Neural progenitor cell (in vitro differentiated cells): Measurements from ENCODE around the gene POLR1G. TPM values are rescaled to one million over a fixed set of nuclear protein-coding genes. Genes with fewer than 3 reads are reported as not detected.
A peak's percentile ranks its signal among the peaks of the same experiment; 100 is the strongest.

Experiments used
- DNase-seq: peaks from one replicate; pipeline ENCODE4 v3.0.0-alpha.2; 2016; ENCODE audit warnings: low spot score
- H2AFZ ChIP-seq: fragments of 200-600 bp; sonication (generic); replicated peaks from 2 replicates; pipeline ENCODE4 v1.6.1; 2016; ENCODE audit warnings: antibody characterized with exemption
- H3F3A ChIP-seq: fragments of 200-600 bp; sonication (generic); 2 replicates; pipeline ENCODE4 v1.6.1; 2016; ENCODE audit warnings: antibody characterized with exemption, low read depth
- H3K27ac ChIP-seq: fragments of 200-600 bp; sonication (generic); 2 replicates; pipeline ENCODE4 v1.5.1; 2016; ENCODE audit warnings: mild to moderate bottlenecking
- H3K27me3 ChIP-seq: fragments of 200-600 bp; sonication (generic); 2 replicates; pipeline ENCODE4 v1.6.1; 2016; ENCODE audit warnings: mild to moderate bottlenecking, moderate library complexity
- H3K36me3 ChIP-seq: fragments of 200-600 bp; sonication (generic); 2 replicates; pipeline ENCODE4 v1.5.1; 2016
- H3K4me1 ChIP-seq: fragments of 200-600 bp; sonication (generic); 2 replicates; pipeline ENCODE4 v1.6.1; 2016; ENCODE audit warnings: mixed run types
- H3K4me2 ChIP-seq: fragments of 200-600 bp; sonication (generic); 2 replicates; pipeline ENCODE4 v1.6.1; 2016
- H3K4me3 ChIP-seq: fragments of 200-600 bp; sonication (generic); 2 replicates; pipeline ENCODE4 v1.5.1; 2016
- H3K79me2 ChIP-seq: fragments of 200-600 bp; sonication (generic); 2 replicates; pipeline ENCODE4 v1.6.1; 2016; ENCODE audit warnings: low read depth
- H3K9ac ChIP-seq: fragments of 200-600 bp; sonication (generic); 2 replicates; pipeline ENCODE4 v1.6.1; 2016
- H3K9me3 ChIP-seq: fragments of 200-600 bp; sonication (generic); 2 replicates; pipeline ENCODE4 v1.5.1; 2016; ENCODE audit warnings: low read depth
- H4K20me1 ChIP-seq: fragments of 200-600 bp; sonication (generic); 2 replicates; pipeline ENCODE4 v1.6.1; 2016; ENCODE audit warnings: low read depth
- H3K27ac Mint-ChIP-seq: 3 replicates; pipeline ENCODE4 v1.8.0; 2021; ENCODE audit warnings: mixed read lengths
- H3K27me3 Mint-ChIP-seq: 2 replicates; pipeline ENCODE4 v1.8.0; 2022; ENCODE audit warnings: low read depth, mild to moderate bottlenecking, inconsistent platforms, moderate library complexity, mixed read lengths; ENCODE audit not compliant: insufficient read depth
- H3K36me3 Mint-ChIP-seq: 3 replicates; pipeline ENCODE4 v1.8.0; 2021; ENCODE audit warnings: mixed read lengths
- H3K4me1 Mint-ChIP-seq: 3 replicates; pipeline ENCODE4 v1.8.0; 2021; ENCODE audit warnings: mixed read lengths
- H3K4me3 Mint-ChIP-seq: 3 replicates; pipeline ENCODE4 v1.8.0; 2021; ENCODE audit warnings: mild to moderate bottlenecking, moderate library complexity, mixed read lengths
- H3K9me3 Mint-ChIP-seq: 3 replicates; pipeline ENCODE4 v1.8.0; 2020; ENCODE audit warnings: mixed read lengths
- EZH2 ChIP-seq: fragments of 200-600 bp; sonication (generic); IDR thresholded peaks from 2 replicates; pipeline ENCODE4 v1.6.1; 2017; ENCODE audit warnings: antibody characterized with exemption, mild to moderate bottlenecking, moderate library complexity
- EZH2phosphoT487 ChIP-seq: fragments of 200-600 bp; sonication (generic); IDR thresholded peaks from 2 replicates; pipeline ENCODE4 v1.6.1; 2017; ENCODE audit warnings: antibody characterized with exemption
- total RNA-seq: library from RNA; depleted of rRNA; stranded (reverse); fragments of >200 nt; gene quantifications from 2 replicates; pipeline ENCODE4 v1.2.3, GENCODE V29; 2015; ENCODE audit warnings: low replicate concordance
- TF ChIP-seq, protein P1 (sequence below): fragments of 200-600 bp; sonication (generic); IDR thresholded peaks from 2 replicates; pipeline ENCODE4 v1.5.1; 2017; ENCODE audit warnings: antibody characterized with exemption, mild to moderate bottlenecking

POLR1G gene
- total RNA-seq, 1 donor from 2014 or later, result 6.8 TPM

DNA sequence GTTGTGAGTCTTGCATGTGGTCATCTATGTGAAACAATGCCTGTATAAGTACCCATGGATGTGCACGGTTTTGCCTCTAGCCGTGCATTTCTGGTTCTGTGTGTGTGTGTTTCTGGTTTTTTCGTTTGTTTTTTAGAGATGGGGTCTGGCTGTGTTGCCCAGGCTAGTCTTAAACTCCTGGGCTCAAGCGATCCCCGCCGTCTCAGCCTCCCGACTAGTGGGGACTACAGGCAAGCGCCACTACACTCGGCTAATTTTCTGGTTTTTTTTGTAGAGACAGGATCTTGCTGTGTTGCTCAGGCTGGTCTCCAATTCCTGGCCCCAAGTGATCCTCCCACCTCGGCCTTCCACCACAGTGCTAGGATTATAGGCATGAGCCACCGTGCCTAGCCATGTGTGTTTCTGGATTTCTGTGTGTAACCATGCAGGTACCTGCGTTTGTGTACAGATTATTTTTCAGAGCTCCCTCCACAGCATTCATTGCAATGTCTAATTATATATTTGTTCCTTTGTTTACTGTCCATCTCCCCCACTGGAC is 45.5 kb downstream of the POLR1G start:
- no peak for DNase-seq
- Mint-ChIP-seq H3K4me3 (peak overlapping the region; percentile 85), H3K27ac (peak overlapping the region; percentile 91), H3K27me3 (peaks cover 26% of the 10 kb centered on the region), H3K9me3 (peaks cover 2% of the 10 kb centered on the region), H3K4me1 (peaks cover 49% of the 10 kb centered on the region), H3K36me3 (no peaks in the 10 kb centered on the region)
- peaks cover 4% of the 10 kb centered on the region for H3K4me1 ChIP-seq
- no peak overlapping the region for H3K4me3 ChIP-seq
- H3K79me2 ChIP-seq, result no peaks in the 10 kb centered on the region
- H3K27ac ChIP-seq, result no peak overlapping the region
- H3K36me3 ChIP-seq, result no peaks in the 10 kb centered on the region
- H3F3A ChIP-seq, result peaks cover 32% of the 10 kb centered on the region
- no peaks in the 10 kb centered on the region for H4K20me1 ChIP-seq
- peaks cover 31% of the 10 kb centered on the region for H3K27me3 ChIP-seq
- TF ChIP-seq, protein P1, sequence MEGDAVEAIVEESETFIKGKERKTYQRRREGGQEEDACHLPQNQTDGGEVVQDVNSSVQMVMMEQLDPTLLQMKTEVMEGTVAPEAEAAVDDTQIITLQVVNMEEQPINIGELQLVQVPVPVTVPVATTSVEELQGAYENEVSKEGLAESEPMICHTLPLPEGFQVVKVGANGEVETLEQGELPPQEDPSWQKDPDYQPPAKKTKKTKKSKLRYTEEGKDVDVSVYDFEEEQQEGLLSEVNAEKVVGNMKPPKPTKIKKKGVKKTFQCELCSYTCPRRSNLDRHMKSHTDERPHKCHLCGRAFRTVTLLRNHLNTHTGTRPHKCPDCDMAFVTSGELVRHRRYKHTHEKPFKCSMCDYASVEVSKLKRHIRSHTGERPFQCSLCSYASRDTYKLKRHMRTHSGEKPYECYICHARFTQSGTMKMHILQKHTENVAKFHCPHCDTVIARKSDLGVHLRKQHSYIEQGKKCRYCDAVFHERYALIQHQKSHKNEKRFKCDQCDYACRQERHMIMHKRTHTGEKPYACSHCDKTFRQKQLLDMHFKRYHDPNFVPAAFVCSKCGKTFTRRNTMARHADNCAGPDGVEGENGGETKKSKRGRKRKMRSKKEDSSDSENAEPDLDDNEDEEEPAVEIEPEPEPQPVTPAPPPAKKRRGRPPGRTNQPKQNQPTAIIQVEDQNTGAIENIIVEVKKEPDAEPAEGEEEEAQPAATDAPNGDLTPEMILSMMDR, result no peak
- TF ChIP-seq EZH2phosphoT487 (no peak), EZH2 (no peak)
- no peak overlapping the region for H2AFZ ChIP-seq
- no peak overlapping the region for H3K4me2 ChIP-seq
- no peak overlapping the region for H3K9ac ChIP-seq
- no peaks in the 10 kb centered on the region for H3K9me3 ChIP-seq

DNA sequence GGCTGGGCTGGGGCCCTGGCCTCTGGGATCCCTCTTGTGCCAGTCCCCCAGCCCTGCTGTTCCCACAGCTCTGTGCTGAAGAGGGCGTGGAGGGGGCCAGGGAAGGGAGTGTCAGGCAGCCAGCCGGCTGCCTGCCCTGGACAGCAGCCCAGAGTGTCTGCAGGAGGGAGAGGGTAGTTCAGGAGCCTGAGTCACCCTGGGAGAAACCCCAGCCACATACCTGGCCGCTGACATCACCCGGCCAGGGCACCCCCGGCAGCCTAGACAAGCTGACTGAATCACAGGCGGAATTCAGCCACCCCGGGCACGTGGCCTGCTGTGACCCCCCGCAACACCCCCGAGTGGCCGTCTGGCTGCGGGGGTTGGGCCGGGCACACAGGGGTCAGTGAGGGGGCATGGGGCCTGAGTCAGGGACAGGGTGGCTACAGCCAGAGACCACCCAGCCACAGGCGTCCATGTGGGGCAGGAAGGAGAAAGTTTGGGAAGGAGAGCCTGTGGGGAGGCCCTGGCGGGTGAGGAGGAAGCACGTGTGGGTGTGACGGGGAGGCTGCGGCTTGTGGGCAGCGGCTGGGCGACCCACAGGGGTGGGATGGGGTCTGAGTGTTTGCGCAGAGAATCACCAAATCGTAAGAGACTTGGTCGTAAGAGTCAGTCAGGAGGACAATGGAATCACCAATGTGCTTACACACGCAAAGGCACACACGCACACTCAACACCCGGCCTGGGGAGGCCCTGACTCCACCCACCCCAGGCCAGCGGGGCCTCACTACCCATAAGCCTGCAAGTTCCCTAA is 49.5 kb downstream of the POLR1G start:
- no peaks in the 10 kb centered on the region for H3K36me3 Mint-ChIP-seq
- H4K20me1 ChIP-seq, result no peaks in the 10 kb centered on the region
- no peak overlapping the region for H3K4me3 ChIP-seq
- no peak overlapping the region for H3K27ac ChIP-seq
- H2AFZ ChIP-seq, result no peak overlapping the region
- H3K27me3 Mint-ChIP-seq, result peaks cover 26% of the 10 kb centered on the region
- peaks cover 2% of the 10 kb centered on the region for H3K9me3 Mint-ChIP-seq
- TF ChIP-seq EZH2, result no peak
- TF ChIP-seq EZH2phosphoT487, result no peak
- TF ChIP-seq, protein P1, result no peak
- peaks cover 16% of the 10 kb centered on the region for H3F3A ChIP-seq
- peaks cover 4% of the 10 kb centered on the region for H3K4me1 ChIP-seq
- peaks cover 17% of the 10 kb centered on the region for H3K27me3 ChIP-seq
- no peaks in the 10 kb centered on the region for H3K9me3 ChIP-seq
- peak; percentile 71 for DNase-seq
- H3K9ac ChIP-seq, result no peak overlapping the region
- no peaks in the 10 kb centered on the region for H3K36me3 ChIP-seq
- H3K4me2 ChIP-seq, result no peak overlapping the region
- H3K4me3 Mint-ChIP-seq, result peak overlapping the region; percentile 1
- no peaks in the 10 kb centered on the region for H3K79me2 ChIP-seq
- H3K27ac Mint-ChIP-seq, result peak overlapping the region; percentile 68
- peaks cover 27% of the 10 kb centered on the region for H3K4me1 Mint-ChIP-seq

- H2AFZ ChIP-seq, result no peak overlapping the region
- Mint-ChIP-seq H3K27me3 (peaks cover 22% of the 10 kb centered on the region), H3K36me3 (no peaks in the 10 kb centered on the region), H3K27ac (peak overlapping the region; percentile 25), H3K4me1 (peaks cover 22% of the 10 kb centered on the region), H3K9me3 (peaks cover under 1% of the 10 kb centered on the region), H3K4me3 (no peak overlapping the region)
- no peak overlapping the region for H3K27ac ChIP-seq
- H3K79me2 ChIP-seq, result no peaks in the 10 kb centered on the region
- H3K27me3 ChIP-seq, result peaks cover 12% of the 10 kb centered on the region
- no peaks in the 10 kb centered on the region for H3K9me3 ChIP-seq
- H4K20me1 ChIP-seq, result no peaks in the 10 kb centered on the region
- no peaks in the 10 kb centered on the region for H3K36me3 ChIP-seq
- H3K9ac ChIP-seq, result no peak overlapping the region
- no peak for DNase-seq
- peaks cover 4% of the 10 kb centered on the region for H3K4me1 ChIP-seq
- no peak overlapping the region for H3K4me2 ChIP-seq
- no peak overlapping the region for H3K4me3 ChIP-seq
- peaks cover 11% of the 10 kb centered on the region for H3F3A ChIP-seq
- TF ChIP-seq EZH2phosphoT487, result no peak
- TF ChIP-seq, protein P1, result no peak
- TF ChIP-seq EZH2, result no peak
Observed at GRCh38 chr19:45456500-45456815, 50.0 kb downstream of the POLR1G start.
